Measurements from ENCODE around the gene NFIA.

DNA sequence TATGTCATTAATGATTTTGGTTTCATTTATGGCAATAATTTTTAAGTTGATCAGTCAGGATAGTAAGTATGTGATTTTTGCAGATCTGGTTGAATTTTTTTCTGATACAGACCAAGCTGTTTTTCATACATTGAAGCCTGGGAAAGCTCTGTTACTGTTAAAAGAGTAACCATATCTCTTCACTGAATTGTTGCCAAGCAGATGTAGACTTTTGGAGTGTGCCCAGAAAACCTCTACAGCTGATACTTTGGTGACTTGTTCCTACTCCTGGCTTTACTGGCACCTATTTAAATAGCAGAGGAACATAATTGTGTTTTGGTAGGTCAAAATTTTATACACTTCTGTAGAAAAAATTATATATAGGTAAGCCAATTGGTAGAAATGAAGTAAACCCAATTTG, 49.4 kb downstream of the NFIA start:
- TF ChIP-seq RAD21 (IDR thresholded peaks at IDR 0.05; ENCODE audit: low read depth) (no peak), YY1 (IDR thresholded peaks at IDR 0.05; ENCODE audit: low read depth) (no peak), TAF1 (IDR thresholded peaks at IDR 0.05; ENCODE audit: low read depth) (no peak), USF1 (IDR thresholded peaks at IDR 0.05) (no peak), EP300 (IDR thresholded peaks at IDR 0.05; ENCODE audit: borderline replicate concordance) (no peak), REST (IDR thresholded peaks at IDR 0.05; ENCODE audit: low read depth) (no peak)
- TF ChIP-seq, protein P1, sequence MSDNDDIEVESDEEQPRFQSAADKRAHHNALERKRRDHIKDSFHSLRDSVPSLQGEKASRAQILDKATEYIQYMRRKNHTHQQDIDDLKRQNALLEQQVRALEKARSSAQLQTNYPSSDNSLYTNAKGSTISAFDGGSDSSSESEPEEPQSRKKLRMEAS (IDR thresholded peaks at IDR 0.05) = no peak

Measured in Ishikawa (cell line).